Gastroesophageal sphincter (tissue), 4 donors: ENCODE results near the gene SUB1. TPM values are rescaled to one million over a fixed set of nuclear protein-coding genes. Genes with fewer than 3 reads are reported as not detected.

Experiments used
- ATAC-seq: fragments of 150-250 bp; one replicate; pipeline ENCODE4 v1.9.1; 2016; ENCODE audit warnings: mild to moderate bottlenecking, moderate library complexity
- H3K27ac ChIP-seq, 4 donors: fragments of 200-600 bp; sonication (generic) in 3 of 4; 1 replicate in 3 of 4; 2 replicates in 1 of 4; pipeline ENCODE4 v1.5.1; 2016 to 2019
- H3K27me3 ChIP-seq: fragments of 200-600 bp; sonication (generic); one replicate; pipeline ENCODE4 v1.5.1; 2019
- H3K36me3 ChIP-seq, 2 donors: fragments of 200-600 bp; sonication (generic); one replicate each; pipeline ENCODE4 v1.5.1; 2019; ENCODE audit warnings: control low read depth in 1 of 2
- H3K4me1 ChIP-seq, 3 donors: fragments of 200-600 bp; sonication (generic); 1 replicate in 2 of 3; 2 replicates in 1 of 3; pipeline ENCODE4 v1.5.1; 2016 to 2019; ENCODE audit warnings: control low read depth in 2 of 3
- H3K4me3 ChIP-seq, 2 donors: fragments of 200-600 bp; sonication (generic); one replicate each; pipeline ENCODE4 v1.5.1; 2019; ENCODE audit warnings: mild to moderate bottlenecking in 1 of 2, moderate library complexity in 1 of 2
- H3K9me3 ChIP-seq, 3 donors: fragments of 200-600 bp; sonication (generic); one replicate each; pipeline ENCODE4 v1.5.1; 2017 to 2019; ENCODE audit warnings: control low read depth in 2 of 3
- CTCF ChIP-seq, 4 experiments: fragments of 200-600 bp in 2 of 4; fragments of 450-650 bp in 2 of 4; sonication (generic) in 1 of 4; IDR thresholded peaks; one replicate each; pipeline ENCODE4 v1.5.1; 2017 to 2019; ENCODE audit warnings: antibody characterized with exemption in 4 of 4, mild to moderate bottlenecking in 2 of 4, moderate library complexity in 2 of 4
- EP300 ChIP-seq: sonication (generic); formaldehyde crosslinking; IDR thresholded peaks from one replicate; pipeline ENCODE4 v1.6.1; 2017; ENCODE audit warnings: antibody characterized with exemption, mild to moderate bottlenecking
- POLR2A ChIP-seq, 2 donors: fragments of 450-650 bp; IDR thresholded peaks; one replicate each; pipeline ENCODE4 v1.6.1; 2017; ENCODE audit warnings: antibody characterized with exemption in 2 of 2, mild to moderate bottlenecking in 2 of 2, moderate library complexity in 1 of 2
- POLR2AphosphoS5 ChIP-seq: sonication (generic); formaldehyde crosslinking; IDR thresholded peaks from one replicate; pipeline ENCODE4 v1.6.1; 2017; ENCODE audit warnings: antibody characterized with exemption
- WGBS, 2 donors: methylation state at CpG; one replicate each; pipeline ENCODE4 v1.1.5; 2018; ENCODE audit warnings: low coverage in 1 of 2; 5-methylcytosine and 5-hydroxymethylcytosine counted together
- total RNA-seq, 4 donors: library from RNA; depleted of rRNA; stranded (reverse); fragments of >200 nt; gene quantifications; one replicate each; pipeline ENCODE4 v1.1.0, GENCODE V29; 2016

Gene SUB1
- total RNA-seq, 4 donors from 2014 or later: 122 to 221 (median 149) TPM

DNA sequence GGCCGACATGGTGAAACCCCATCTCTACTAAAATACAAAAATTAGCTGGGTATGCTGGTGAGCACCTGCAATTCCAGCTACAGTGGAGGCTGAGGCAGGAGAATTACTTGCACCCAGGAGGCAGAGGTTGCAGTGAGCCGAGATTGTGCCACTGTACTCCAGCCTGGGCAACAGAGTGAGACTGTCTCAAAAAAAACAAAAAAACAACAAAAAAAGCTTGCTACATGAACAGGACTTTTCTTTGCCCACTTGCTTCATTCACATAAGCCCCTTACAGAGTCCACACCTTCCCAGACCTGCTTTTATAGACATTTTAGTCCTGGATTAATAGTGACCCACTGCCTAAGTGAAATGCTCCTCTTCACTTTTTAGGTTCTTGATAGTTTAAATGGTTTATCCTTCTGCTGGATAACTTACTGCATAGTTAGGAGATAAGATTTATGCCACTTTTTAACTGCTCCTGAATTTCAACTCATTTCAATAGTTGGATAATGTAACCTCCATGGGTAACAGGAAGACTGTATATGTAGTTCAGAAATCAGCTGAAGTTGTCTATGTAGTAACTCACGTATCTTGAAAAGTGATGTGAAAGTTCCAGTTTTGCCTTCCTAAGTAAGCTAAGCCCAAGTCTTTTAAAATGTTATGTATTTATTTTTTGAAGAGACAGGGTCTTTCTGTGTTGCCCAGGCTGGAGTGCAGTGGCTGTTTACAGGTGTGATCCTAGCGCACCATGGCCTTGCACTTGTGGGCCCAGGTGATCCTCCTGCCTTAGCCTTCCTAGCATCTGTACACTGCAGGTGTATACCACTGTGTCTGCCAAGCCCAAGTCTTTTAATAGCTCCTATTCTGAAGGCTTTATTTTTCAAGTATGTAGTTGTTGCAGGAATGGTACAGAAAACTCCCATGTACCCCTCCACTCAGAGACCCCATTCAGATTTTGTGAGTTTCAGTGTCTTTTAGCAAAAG is 19.7 kb downstream of the SUB1 start:
- no peaks in the 10 kb centered on the region for H3K9me3 ChIP-seq
- H3K27ac ChIP-seq: no peak overlapping the region
- H3K27me3 ChIP-seq: no peaks in the 10 kb centered on the region
- TF ChIP-seq POLR2AphosphoS5 (no peak), CTCF (IDR thresholded peaks at IDR 0.05) (no peak), EP300 (no peak), POLR2A (IDR thresholded peaks at IDR 0.05) (no peak)
- H3K4me3 ChIP-seq: no peak overlapping the region
- 86 to 92% methylated on average over 3 to 4 of the region's 4 CpGs for WGBS, 2 donors
- peaks cover 0 to 33% (median 0%) of the 10 kb centered on the region in 3 donors for H3K4me1 ChIP-seq
- no peak for ATAC-seq
- H3K36me3 ChIP-seq: peaks cover 0 to 44% of the 10 kb centered on the region in 2 donors

DNA sequence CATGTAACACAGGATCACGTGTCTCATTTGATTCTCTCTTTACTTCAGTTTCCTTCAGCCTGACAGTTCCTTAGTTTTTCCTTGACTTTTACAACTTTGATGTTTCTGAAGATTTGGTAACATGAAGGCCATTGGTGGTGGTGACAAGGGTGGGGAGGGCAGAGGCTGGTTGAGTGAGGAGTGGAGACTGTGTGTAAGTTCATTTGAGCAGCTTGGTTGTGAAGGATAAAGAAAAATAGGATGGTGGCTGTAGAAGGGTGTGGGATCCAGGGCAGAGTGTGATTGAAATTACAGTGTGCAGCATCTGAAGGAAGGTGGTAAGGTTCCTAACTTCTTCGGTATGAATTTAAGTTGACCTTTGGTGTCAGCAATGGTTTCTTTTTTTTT is 20.4 kb downstream of the SUB1 start:
- H3K4me3 ChIP-seq: no peak overlapping the region
- no peak overlapping the region for H3K27ac ChIP-seq
- no peak for ATAC-seq
- H3K4me1 ChIP-seq: peaks cover 0 to 27% (median 0%) of the 10 kb centered on the region in 3 donors
- no peaks in the 10 kb centered on the region for H3K9me3 ChIP-seq
- no peak for TF ChIP-seq POLR2A (IDR thresholded peaks at IDR 0.05)
- no peak for TF ChIP-seq POLR2AphosphoS5
- no peak for TF ChIP-seq EP300
- TF ChIP-seq CTCF (IDR thresholded peaks at IDR 0.05): no peak
- 81 to 88% methylated on average over 2 of the region's 2 CpGs for WGBS, 2 donors
- H3K36me3 ChIP-seq: peaks cover 0 to 44% of the 10 kb centered on the region in 2 donors
- H3K27me3 ChIP-seq: no peaks in the 10 kb centered on the region

- WGBS, 2 donors: 62 to 71% methylated on average over 8 to 9 of the region's 10 CpGs
- H3K4me1 ChIP-seq: peaks cover 0 to 20% (median 0%) of the 10 kb centered on the region in 3 donors
- H3K27me3 ChIP-seq: no peaks in the 10 kb centered on the region
- no peak for ATAC-seq
- TF ChIP-seq POLR2A (IDR thresholded peaks at IDR 0.05) (no peak), CTCF (IDR thresholded peaks at IDR 0.05) (no peak), POLR2AphosphoS5 (no peak), EP300 (no peak)
- no peak overlapping the region for H3K4me3 ChIP-seq
- no peak overlapping the region for H3K27ac ChIP-seq
- no peaks in the 10 kb centered on the region for H3K9me3 ChIP-seq
- H3K36me3 ChIP-seq: peaks cover 0 to 10% of the 10 kb centered on the region in 2 donors
Observed at GRCh38 chr5:32612134-32612888, 27.0 kb downstream of the SUB1 start.

DNA sequence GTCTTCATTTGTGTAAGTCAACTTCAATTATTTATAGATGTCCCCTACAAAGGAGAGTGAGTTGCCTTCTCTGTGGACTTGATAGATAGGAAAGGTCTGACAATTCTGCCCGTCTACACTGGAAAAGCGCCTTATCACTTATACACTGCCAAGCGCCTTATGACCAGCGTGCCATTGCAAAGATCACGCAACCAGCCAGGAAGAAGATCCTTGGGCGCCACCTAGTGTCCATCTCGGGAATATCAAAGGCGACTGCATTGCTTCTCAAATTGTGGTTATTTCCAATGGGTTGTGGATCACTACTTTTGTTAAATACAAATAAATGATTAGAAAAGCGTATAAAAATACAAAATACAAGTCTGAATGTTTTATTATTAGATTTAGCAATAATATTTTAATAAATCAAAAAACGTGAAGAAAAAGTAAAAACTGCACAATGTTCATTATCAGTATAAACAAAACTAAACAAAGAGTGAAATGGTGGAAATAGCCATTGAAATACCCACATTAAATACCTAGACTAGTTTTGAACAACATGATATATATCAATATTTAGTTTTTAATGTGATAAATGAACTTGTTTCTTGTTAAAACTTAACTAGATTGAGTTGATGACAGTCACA is 27.8 kb downstream of the SUB1 start:
- Histone ChIP-seq H3K9me3 (no peaks in the 10 kb centered on the region), H3K36me3 (peaks cover 0 to 2% of the 10 kb centered on the region in 2 donors), H3K27ac (no peak overlapping the region), H3K4me3 (no peak overlapping the region), H3K27me3 (no peaks in the 10 kb centered on the region), H3K4me1 (peaks cover 0 to 20% (median 0%) of the 10 kb centered on the region in 3 donors)
- peak; percentile 80 for ATAC-seq
- TF ChIP-seq CTCF (IDR thresholded peaks at IDR 0.05) (peak; percentile 84 to 92 (median 86)), POLR2A (IDR thresholded peaks at IDR 0.05) (no peak), POLR2AphosphoS5 (peak; percentile 32), EP300 (no peak)
- 3 to 11% methylated on average over 6 to 10 of the region's 10 CpGs for WGBS, 2 donors
